Endothelial cell of umbilical vein (primary cell): ENCODE data around the gene KRT84. TPM values are rescaled to one million over a fixed set of nuclear protein-coding genes. Genes with fewer than 3 reads are reported as not detected.

ENCODE experiments used
- BruUV-seq: library from RNA; stranded (reverse); fragments of 400-500 nt; replicated peaks from 2 replicates; lab custom pipeline; 2021; lab: Mats Ljungman, UMichigan
- CTCF ChIA-PET: fragments of 300-600, 350-600 bp; sonication (Branson Sonifier 250); formaldehyde crosslinking; loops from one replicate; lab custom pipeline; 2021; ENCODE audit warnings: antibody characterized with exemption, inconsistent platforms; lab: Charles Lee
- POLR2A ChIA-PET: fragments of 300-600, 350-600 bp; sonication (Branson Sonifier 250); formaldehyde crosslinking; loops from one replicate; lab custom pipeline; 2021; ENCODE audit warnings: antibody characterized with exemption, inconsistent platforms; lab: Charles Lee
- DNase-seq: peaks from one replicate; pipeline ENCODE4 v3.0.0-alpha.2; 2011; ENCODE audit warnings: low read depth, low spot score
- FAIRE-seq: peaks from 2 replicates; lab custom pipeline; 2011; peaks lifted over from hg19 to GRCh38; lab: Jason Lieb, UNC
- H2AFZ ChIP-seq: 2 replicates; pipeline ENCODE4 v1.6.0; 2012; ENCODE audit warnings: low read depth, low read length, control low read depth, inconsistent platforms
- H3K27ac ChIP-seq: 2 replicates; pipeline ENCODE4 v1.5.1; 2011; ENCODE audit warnings: low read depth, mild to moderate bottlenecking, control low read depth, low read length, moderate library complexity; ENCODE audit not compliant: insufficient read depth
- H3K27me3 ChIP-seq, 2 experiments: 2 replicates each; pipeline versions ENCODE4 v1.6.0 to v1.6.1; 2011; ENCODE audit warnings: low read length in 2 of 2, mixed read lengths in 1 of 2; ENCODE audit not compliant: control insufficient read depth in 2 of 2, insufficient read depth in 2 of 2
- H3K36me3 ChIP-seq, 2 experiments: 2 replicates in 1 of 2; 3 replicates in 1 of 2; pipeline ENCODE4 v1.5.1; 2011; ENCODE audit warnings: low read length in 2 of 2, mild to moderate bottlenecking in 1 of 2, moderate library complexity in 1 of 2; ENCODE audit not compliant: control insufficient read depth in 2 of 2, insufficient read depth in 2 of 2; ENCODE audit errors: extremely low read depth in 1 of 2
- H3K4me1 ChIP-seq: 3 replicates; pipeline ENCODE4 v1.5.1; 2011; ENCODE audit warnings: mild to moderate bottlenecking, low read length; ENCODE audit not compliant: control insufficient read depth, insufficient read depth; ENCODE audit errors: extremely low read depth
- H3K4me2 ChIP-seq: 2 replicates; pipeline ENCODE4 v1.6.1; 2011; ENCODE audit warnings: low read length, control low read depth, mixed read lengths; ENCODE audit not compliant: insufficient read depth
- H3K4me3 ChIP-seq, 3 experiments: fragments of 200-600 bp in 1 of 3; sonication (generic), shearing (Covaris generic) in 1 of 3; replicated peaks in 1 of 3; 2 replicates each; pipeline ENCODE4 v1.5.1; 2011 to 2016; ENCODE audit warnings: control low read depth in 3 of 3, low read length in 3 of 3, mild to moderate bottlenecking in 2 of 3, inconsistent platforms in 1 of 3, low read depth in 1 of 3, moderate library complexity in 1 of 3; ENCODE audit not compliant: insufficient read depth in 1 of 3
- H3K79me2 ChIP-seq: 2 replicates; pipeline ENCODE4 v1.6.0; 2012; ENCODE audit warnings: low read length, inconsistent platforms; ENCODE audit not compliant: control insufficient read depth, insufficient read depth
- H3K9ac ChIP-seq: replicated peaks from 2 replicates; pipeline ENCODE3; 2011; ENCODE audit warnings: low read length, control low read depth; ENCODE audit not compliant: insufficient read depth; ENCODE audit errors: extremely low read depth
- H3K9me1 ChIP-seq: replicated peaks from 3 replicates; pipeline ENCODE4 v1.6.0; 2011; ENCODE audit warnings: mild to moderate bottlenecking, low read length; ENCODE audit not compliant: control insufficient read depth, insufficient read depth; ENCODE audit errors: extremely low read depth
- H3K9me3 ChIP-seq: replicated peaks from 2 replicates; pipeline ENCODE4 v1.5.1; 2012; ENCODE audit warnings: low read length, inconsistent platforms; ENCODE audit not compliant: control insufficient read depth, insufficient read depth
- H4K20me1 ChIP-seq: replicated peaks from 2 replicates; pipeline ENCODE3; 2011; ENCODE audit warnings: mild to moderate bottlenecking, low read length; ENCODE audit not compliant: control insufficient read depth, insufficient read depth; ENCODE audit errors: extremely low read depth
- EZH2 ChIP-seq: IDR thresholded peaks from 2 replicates; pipeline ENCODE4 v1.6.1; 2012; ENCODE audit warnings: borderline replicate concordance, low read depth, mild to moderate bottlenecking, moderate library complexity, low read length, inconsistent platforms; ENCODE audit not compliant: severe bottlenecking
- FOS ChIP-seq: IDR thresholded peaks from 2 replicates; pipeline ENCODE4 v1.6.1; 2011; ENCODE audit warnings: mild to moderate bottlenecking, low read length, moderate library complexity, borderline replicate concordance; ENCODE audit not compliant: insufficient read depth
- GATA2 ChIP-seq: IDR thresholded peaks from 2 replicates; pipeline ENCODE4 v1.7.0; 2011; ENCODE audit warnings: low read depth, mild to moderate bottlenecking, moderate library complexity, mixed read lengths, low read length; ENCODE audit not compliant: insufficient read length, insufficient read depth
- JUN ChIP-seq: IDR thresholded peaks from 2 replicates; pipeline ENCODE4 v1.6.1; 2011; ENCODE audit warnings: borderline replicate concordance, low read depth; ENCODE audit not compliant: insufficient read length, insufficient read depth
- MYC ChIP-seq: IDR thresholded peaks from one replicate; pipeline ENCODE4 v1.6.1; 2011; ENCODE audit warnings: mild to moderate bottlenecking, low read depth, low read length
- POLR2A ChIP-seq: IDR thresholded peaks from 2 replicates; pipeline ENCODE4 v1.6.1; 2012; ENCODE audit warnings: low read depth, mild to moderate bottlenecking, control low read depth, low read length
- POLR2AphosphoS5 ChIP-seq: IDR thresholded peaks from 2 replicates; pipeline ENCODE4 v1.6.1; 2012; ENCODE audit warnings: low read depth, mild to moderate bottlenecking, control low read depth, low read length, moderate library complexity; ENCODE audit not compliant: insufficient read depth
- dilution Hi-C: fragments of 300-500 bp; cut with MboI; formaldehyde crosslinking; loops from one replicate; pipeline ENCODE4 v1.15.0; 2019; ENCODE audit warnings: low sequenced_read_pairs; ENCODE audit not compliant: extremely low pct_ligation_motif_present
- intact Hi-C: fragments of 100-400 bp; cut with micrococcal nuclease; formaldehyde crosslinking; loops from one replicate; pipeline ENCODE4 v1.10.0; 2022
- polyA plus RNA-seq, 4 experiments: library from polyadenylated mRNA; depleted of rRNA in 3 of 4; stranded (reverse) in 3 of 4; unstranded in 1 of 4; fragments of >200 nt; gene quantifications; 2 replicates each; pipeline versions ENCODE4 v1.2.1 to v1.2.3, GENCODE V29; 2011 to 2012; ENCODE audit warnings: missing spikeins in 1 of 4
- total RNA-seq: library from RNA; stranded (reverse); gene quantifications from 2 replicates; pipeline ENCODE4 v1.2.3, GENCODE V29; 2021
- TF ChIP-seq, protein P1 (sequence below): IDR thresholded peaks from 2 replicates; pipeline ENCODE4 v1.6.1; 2011; ENCODE audit not compliant: insufficient read depth, insufficient read length
- TF ChIP-seq, protein P2 (sequence below), 2 donors: IDR thresholded peaks; 1 replicate in 1 of 2; 2 replicates in 1 of 2; pipeline ENCODE4 v1.5.1; 2011; ENCODE audit warnings: low read length in 2 of 2, mild to moderate bottlenecking in 2 of 2, moderate library complexity in 2 of 2, control low read depth in 1 of 2, inconsistent platforms in 1 of 2, low read depth in 1 of 2; ENCODE audit not compliant: insufficient read depth in 1 of 2; ENCODE audit errors: extremely low read depth in 1 of 2

Gene KRT84
- total and polyA plus RNA-seq, 2 donors (not counting 3 experiments of a cell fraction or from before 2014, with no cell fraction given) = not detected

DNA sequence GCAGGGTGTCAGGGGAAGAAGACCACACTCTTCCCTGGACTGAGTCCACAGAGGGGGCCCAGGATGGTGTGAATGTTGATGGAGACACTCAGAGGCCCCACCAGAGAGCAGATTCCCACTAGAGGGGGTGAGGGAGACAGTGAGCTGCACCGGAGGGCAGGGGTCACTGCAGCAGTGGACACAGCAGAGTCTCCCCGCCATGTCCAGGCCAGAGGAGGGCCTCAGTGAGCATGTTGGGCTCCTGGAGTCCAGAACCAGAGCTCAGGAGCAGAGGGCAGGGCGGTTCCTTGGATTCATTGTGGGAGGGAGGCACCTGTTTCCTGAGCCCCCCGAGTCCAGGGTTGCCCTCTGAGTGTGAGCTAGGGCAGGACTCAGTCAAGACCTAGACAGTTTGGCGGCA is 22.5 kb upstream of the KRT84 start:
- H3K79me2 ChIP-seq = no peaks in the 10 kb centered on the region
- TF ChIP-seq POLR2AphosphoS5 (no peak), GATA2 (no peak), MYC (no peak), JUN (no peak), EZH2 (no peak), FOS (no peak)
- H2AFZ ChIP-seq = no peak overlapping the region
- H3K36me3 ChIP-seq = no peaks in the 10 kb centered on the region
- no peaks in the 10 kb centered on the region for H3K9me3 ChIP-seq
- no peak overlapping the region for H3K4me3 ChIP-seq
- DNase-seq (no peak), FAIRE-seq (no peak)
- H3K9me1 ChIP-seq = no peaks in the 10 kb centered on the region
- dilution Hi-C loops = no loop called here
- H4K20me1 ChIP-seq = no peaks in the 10 kb centered on the region
- ChIA-PET POLR2A (no interaction called here), CTCF (no interaction called here)
- no peaks in the 10 kb centered on the region for H3K4me1 ChIP-seq
- H3K27ac ChIP-seq = no peak overlapping the region
- H3K9ac ChIP-seq = no peak overlapping the region
- no peak overlapping the region for H3K4me2 ChIP-seq
- BruUV-seq = no TSS peak
- intact Hi-C loops = no loop called here
- H3K27me3 ChIP-seq = peaks cover 0 to 4% of the 10 kb centered on the region in 2 experiments

DNA sequence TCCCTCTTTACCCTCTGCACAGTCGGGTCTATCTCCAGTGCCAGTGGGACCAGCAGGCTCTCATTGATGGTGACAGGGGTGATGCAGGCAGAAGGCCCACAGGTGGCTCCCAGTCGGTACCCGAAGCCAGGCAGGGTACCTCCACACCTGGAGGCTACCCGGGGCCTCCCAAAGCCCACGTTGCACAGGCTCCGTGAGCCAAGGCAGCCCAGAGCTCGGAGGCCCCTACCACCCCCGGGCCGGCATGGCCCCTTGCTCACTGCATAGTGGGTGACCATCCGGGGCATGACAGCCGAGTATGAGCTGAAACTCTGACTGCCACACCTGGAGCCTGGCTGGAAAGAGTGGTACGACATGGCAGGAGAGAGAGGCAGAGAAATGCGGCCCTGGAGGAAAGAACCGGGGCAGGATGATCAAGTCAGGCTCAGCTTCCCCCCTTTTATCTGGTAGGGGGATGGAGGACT is 20.5 kb upstream of the KRT84 start, which contains the start of gene KRT82:
Gene KRT82, minus strand, starts transcription at position 414 of the 464 bp plus-strand sequence. Its CDS starts 58 bp downstream, at position 356.
- no peaks in the 10 kb centered on the region for H3K4me1 ChIP-seq
- no peak for FAIRE-seq
- dilution Hi-C loops (no loop called here), intact Hi-C loops (no loop called here)
- no peak within 1 kb of the TSS for H3K4me3 ChIP-seq
- no peak within 1 kb of the TSS for H2AFZ ChIP-seq
- no peak within 1 kb of the TSS for H3K9ac ChIP-seq
- BruUV-seq = no TSS peak
- CTCF ChIA-PET = no interaction called here
- no peak within 1 kb of the TSS for H3K27ac ChIP-seq
- POLR2A ChIA-PET = no interaction called here
- H3K4me2 ChIP-seq = no peak within 1 kb of the TSS
- H3K9me3 ChIP-seq = no peaks in the 10 kb centered on the region
- H3K27me3 ChIP-seq = peaks cover 0 to 5% of the 10 kb centered on the region in 2 experiments
- H4K20me1 ChIP-seq = no peaks in the 10 kb centered on the region
- no peaks in the 10 kb centered on the region for H3K9me1 ChIP-seq
- TF ChIP-seq MYC (no peak), JUN (no peak), EZH2 (no peak), GATA2 (no peak), POLR2A (no peak), POLR2AphosphoS5 (no peak), FOS (no peak)
- TF ChIP-seq, protein P1, sequence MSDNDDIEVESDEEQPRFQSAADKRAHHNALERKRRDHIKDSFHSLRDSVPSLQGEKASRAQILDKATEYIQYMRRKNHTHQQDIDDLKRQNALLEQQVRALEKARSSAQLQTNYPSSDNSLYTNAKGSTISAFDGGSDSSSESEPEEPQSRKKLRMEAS = no peak
- TF ChIP-seq, protein P2, sequence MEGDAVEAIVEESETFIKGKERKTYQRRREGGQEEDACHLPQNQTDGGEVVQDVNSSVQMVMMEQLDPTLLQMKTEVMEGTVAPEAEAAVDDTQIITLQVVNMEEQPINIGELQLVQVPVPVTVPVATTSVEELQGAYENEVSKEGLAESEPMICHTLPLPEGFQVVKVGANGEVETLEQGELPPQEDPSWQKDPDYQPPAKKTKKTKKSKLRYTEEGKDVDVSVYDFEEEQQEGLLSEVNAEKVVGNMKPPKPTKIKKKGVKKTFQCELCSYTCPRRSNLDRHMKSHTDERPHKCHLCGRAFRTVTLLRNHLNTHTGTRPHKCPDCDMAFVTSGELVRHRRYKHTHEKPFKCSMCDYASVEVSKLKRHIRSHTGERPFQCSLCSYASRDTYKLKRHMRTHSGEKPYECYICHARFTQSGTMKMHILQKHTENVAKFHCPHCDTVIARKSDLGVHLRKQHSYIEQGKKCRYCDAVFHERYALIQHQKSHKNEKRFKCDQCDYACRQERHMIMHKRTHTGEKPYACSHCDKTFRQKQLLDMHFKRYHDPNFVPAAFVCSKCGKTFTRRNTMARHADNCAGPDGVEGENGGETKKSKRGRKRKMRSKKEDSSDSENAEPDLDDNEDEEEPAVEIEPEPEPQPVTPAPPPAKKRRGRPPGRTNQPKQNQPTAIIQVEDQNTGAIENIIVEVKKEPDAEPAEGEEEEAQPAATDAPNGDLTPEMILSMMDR (IDR thresholded peaks at IDR 0.05; ENCODE audit: extremely low read depth in 1 of 2, insufficient read depth in 1 of 2, low read depth in 1 of 2, low read length in 2 of 2) = no peak
- no peaks in the 10 kb centered on the region for H3K79me2 ChIP-seq
- no peaks in the 10 kb centered on the region for H3K36me3 ChIP-seq
- DNase-seq = no peak
